NCI-H69 (cell line): ENCODE data around the gene ONECUT3.
A peak's percentile ranks its signal among the peaks of the same experiment; 100 is the strongest.
"Not testable (repeated sequence)": the region's sequence is repeated elsewhere in the genome, so short reads cannot be mapped to it uniquely, and the experiment has no call there.

Experiments used
- DNase-seq: peaks from one replicate; lab custom pipeline; 2025; lab: John Stamatoyannopoulos, UW

Gene ONECUT3

DNA sequence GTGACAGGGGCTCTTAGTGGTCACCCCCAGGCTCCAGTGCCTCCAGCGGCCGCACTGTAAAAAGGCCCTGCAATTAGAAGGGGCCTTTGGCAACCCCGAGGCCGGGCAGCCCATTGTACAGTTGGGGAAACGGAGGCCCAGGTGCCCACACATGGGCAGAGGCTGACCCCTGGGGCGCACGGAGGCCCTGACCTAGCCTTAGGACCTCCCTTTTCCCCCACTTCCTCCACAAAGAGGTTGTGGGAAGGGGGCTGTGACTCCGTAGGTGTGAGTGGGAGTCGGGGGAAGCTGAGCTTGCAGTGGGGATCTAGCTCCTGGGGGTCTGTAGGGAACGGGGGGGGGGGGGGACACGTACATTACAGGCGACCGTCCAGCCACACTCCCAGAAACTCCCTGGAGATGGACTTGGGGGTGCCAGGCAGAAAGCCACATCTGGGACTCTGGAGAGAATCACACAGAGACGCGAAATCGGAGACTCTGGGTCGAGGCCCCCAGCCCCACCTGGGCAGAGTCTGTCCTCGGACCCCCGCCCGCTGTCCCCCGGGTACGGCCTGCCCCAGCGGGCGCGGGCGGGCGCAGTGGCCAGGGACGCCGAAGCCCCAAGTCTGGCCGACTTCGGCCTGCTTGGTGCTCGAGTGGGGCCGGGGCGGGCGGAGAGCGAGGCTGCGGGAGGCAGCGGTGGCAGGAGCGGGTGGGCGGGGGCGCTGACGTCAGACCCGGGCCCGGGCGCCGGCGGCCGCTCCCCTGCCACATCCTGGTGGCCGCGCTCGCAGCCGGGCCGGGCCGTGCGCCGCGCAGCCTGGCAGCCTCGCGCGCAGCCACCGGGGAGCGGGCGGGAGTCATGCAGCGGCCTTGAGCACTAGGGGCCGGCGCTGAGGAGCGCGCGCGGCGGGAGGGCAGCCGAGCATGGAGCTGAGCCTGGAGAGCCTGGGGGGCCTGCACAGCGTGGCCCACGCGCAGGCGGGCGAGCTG lies at the start of gene ONECUT3:
ONECUT3 (plus strand) TSS at position 750 of the 972 bp plus-strand sequence; CDS start at position 907, 157 bp downstream.
- DNase-seq = peak; percentile 51

DNA sequence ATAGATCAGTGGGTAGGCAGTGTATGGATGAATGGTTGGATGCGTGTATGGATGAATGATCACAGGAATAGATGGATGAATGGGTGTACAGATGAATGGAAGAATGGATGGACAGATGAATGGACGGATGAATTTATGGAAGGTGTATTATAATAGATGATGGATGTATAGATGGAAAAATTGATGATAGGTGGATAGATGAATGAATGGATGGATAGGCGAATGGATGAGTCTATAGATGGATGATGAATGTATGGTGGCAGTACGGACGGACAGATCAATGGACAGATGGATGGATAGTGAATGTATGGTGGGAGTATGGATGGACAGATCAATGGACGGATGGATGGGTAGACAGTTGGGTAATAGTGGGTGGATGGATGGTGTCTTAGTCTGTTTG lies 49.0 kb upstream of the ONECUT3 start:
- DNase-seq = no peak

DNA sequence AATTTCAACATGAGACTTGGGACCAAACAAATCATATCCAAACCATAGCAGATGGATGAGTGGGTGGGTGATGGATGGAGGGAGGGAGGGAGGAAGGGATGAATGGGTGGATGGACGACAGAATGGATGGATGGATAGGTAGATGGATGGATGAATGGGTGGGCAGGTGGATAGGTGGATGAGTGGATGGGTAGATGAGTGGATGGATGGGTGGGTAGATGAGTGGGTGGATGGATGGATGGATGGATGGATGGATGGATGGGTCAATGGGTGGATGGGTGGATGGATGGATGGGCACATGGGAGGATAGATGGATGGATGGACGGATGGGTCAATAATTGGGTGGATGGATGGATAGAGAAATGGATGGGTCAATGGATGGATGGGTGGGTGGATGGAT lies 47.9 kb upstream of the ONECUT3 start:
- DNase-seq = no peak

DNA sequence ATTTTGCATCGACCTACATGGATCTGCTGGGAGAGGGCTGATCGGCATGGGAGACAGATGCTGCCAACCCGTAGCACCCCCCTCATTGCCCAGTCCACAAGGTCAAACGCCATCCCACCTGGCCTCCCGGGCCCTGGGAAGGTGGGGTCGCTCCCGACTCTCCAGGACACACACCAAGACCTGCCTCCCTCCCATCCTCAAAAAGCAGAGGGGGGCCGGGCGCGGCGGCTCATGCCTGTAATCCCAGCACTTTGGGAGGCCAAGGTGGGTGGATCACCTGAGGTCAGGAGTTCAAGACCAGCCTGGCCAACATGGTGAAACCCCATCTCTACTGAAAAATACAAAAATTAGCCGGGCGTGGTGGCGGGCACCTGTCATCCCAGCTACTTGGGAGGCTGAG lies 46.7 kb upstream of the ONECUT3 start:
- DNase-seq = not testable (repeated sequence)

DNA sequence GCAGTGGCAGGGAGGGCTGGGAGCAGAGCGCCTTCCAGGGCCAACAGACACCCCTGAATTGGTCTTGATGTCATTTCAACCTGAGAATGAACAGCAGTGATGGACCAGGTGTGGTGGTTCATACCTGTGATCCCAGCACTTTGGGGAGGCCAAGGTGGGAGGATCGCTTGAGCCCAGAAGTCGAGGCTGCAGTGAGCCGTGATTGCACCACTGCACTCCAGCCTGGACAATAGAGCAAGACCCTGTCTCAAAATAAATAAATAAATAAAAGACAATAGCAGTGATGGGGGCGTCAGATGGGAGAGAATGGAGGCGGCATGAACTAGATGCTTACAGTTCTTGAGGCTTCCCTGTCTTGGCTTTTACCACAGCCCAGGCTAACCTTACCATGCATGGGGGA lies 46.1 kb upstream of the ONECUT3 start:
- DNase-seq = no peak

DNA sequence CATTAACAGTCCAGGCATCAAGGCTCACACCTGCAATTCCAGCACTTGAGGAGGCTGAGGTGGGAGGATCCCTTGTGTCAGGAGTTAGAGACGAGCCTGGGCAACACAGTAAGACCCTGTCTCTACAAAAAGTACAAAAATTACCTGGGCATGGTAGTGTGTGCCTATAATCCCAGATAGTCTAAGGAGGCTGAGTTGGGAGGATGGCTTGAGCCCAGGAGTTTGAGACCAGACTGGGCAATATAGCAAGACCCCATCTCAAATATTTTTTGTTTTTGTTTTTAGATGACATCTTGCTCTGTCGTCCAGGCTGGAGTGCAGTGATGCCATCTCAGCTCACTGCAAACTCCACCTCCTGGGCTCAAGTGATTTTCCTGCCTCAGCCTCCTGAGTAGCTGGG lies 40.1 kb upstream of the ONECUT3 start:
- no peak for DNase-seq

DNA sequence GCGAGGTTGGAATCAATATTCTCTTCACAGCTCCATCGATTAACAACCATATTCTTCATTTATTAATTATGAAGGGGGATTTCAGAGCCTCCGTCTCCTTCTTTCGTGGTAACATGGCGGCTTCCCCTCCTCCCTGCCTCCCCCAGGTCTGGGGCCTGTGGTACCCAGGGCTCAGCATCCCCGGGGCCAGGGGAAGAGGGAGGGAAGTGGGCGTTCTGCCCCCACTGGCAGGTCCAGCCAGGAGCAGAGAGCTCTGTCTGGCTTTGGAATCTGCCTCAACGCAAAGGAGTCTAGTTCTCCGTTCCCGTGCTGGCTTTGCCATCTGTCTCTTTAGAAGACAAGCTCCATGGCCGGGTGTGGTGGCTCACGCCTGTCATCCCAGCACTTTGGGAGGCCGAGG lies 37.8 kb upstream of the ONECUT3 start:
- no peak for DNase-seq

DNA sequence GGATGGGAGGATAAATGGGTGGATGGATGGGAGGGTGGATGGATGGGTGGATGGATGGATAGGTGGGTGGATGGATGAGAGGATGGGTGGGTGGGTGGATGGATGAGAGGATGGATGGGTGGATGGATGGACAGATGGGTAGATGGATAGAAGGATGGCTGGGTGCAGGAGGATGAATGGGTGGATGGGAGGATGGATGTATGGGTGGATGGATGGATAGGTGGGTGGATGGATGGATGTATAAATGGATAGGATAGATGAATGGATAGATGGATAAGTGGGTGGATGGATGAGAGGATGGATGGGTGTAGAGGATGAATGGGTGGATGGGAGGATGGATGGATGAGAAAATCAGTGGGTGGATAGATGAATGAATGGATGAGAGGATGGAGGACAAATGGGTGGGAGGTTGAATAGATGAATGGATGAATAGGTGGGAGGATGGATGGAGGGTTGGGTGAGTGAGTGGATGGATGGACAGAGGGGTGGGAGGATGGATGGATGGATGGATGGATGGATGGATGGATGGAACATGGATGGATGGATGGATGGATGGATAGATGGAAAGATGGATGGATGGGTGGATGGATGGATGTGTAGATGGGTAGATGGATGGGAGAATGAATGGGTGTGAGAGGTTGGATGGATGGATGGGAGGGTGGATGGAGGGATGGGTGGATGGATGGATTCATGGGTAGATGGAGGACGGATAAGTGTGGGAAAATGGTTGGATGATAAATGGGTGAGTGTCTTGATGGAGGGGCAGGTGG lies 35.9 kb upstream of the ONECUT3 start:
- DNase-seq = no peak

DNA sequence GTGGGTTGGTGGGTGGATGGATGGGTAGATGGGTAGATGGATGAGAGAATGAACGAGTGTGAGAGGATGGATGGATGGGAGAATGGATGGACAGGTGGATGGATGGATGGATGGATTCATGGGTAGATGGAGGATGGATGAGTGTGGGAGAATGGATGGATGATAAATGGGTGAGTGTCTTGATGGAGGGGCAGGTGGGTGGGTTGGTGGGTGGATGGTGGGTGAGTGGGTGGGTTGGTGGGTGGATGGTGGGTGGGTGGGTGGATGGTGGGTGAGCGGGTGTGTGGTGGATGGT lies 35.4 kb upstream of the ONECUT3 start:
- DNase-seq = no peak

DNA sequence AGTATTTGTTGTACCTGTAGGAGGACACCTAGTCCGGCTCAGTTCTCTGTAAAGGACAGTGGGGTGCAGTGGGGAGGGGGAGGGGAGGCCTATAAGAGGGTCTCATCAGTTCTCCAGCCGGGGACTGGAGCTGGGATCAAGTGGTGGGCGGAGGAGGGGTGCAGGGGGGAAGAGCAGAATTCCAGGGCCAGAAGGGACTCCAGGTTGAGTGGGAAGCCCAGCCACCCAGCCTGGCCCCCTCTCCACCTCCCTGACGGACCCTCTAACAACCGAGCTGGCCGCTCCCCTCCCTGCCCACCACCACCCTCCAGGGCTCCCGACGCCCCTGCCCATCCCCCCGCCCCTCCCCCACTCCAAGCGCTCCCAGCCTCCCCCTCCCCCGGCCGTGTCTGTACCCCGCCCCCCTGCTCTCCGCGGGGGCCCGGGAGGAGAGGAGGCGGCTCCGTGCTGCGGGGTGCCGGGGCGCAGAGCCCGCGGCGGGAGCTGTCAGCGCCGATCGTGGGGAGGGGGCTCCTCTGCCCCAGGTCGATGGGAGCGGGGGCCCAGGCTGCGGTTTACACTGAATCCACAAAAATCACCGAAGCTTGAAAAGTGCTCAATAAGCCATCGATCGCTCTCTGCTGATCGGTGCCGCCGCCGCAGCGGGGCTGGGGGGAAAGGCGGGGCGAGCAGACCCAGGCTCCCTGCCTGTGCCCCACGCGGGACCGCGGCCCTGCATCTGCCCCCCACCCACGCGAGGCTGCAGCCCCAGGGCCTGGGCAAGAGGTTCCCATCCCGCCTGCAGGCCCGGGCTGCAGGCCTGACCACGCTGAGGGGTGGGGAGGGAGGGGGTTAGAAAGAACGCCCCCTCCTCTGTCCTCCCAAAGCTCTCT lies 34.6 kb upstream of the ONECUT3 start:
- DNase-seq = no peak

DNA sequence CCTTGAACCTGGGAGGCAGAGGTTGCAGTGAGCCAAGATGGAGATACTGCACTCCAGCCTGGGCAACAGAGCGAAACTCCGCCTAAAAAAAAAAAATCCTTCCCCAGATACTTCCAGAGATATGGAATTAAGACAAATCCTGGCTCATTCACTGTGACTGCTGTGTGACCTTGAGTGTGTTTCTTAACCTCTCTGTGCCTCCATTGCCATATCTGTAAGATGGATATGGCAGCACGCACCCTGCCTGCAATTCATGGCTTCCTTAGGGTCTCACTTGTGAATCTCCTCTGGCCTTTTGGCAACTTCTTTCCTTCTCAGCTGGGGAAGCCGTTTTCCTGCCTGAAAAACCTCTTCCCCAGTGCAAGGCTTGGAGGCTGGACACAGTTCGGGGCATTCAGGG lies 33.8 kb upstream of the ONECUT3 start:
- DNase-seq = no peak

DNA sequence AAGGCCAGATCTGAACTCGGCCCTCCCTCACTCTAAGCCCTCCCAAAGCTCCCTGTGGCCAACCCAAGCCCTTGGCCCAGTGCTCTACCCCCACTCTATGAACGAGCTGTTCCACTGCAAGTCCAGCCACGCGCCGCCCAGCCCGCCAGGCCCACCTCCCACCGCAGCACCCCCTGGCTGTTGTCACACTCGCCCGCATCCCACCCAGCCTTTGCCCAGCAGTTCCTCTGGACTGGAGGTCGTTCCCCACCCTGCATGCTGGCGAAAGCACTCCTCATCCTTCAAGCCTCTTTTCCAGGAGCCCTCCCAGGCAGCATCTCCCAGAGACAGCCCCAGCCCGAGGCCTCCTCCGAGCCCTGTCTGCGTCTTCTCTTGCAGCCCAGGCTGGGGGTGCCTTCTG lies 33.1 kb upstream of the ONECUT3 start:
- DNase-seq = no peak

DNA sequence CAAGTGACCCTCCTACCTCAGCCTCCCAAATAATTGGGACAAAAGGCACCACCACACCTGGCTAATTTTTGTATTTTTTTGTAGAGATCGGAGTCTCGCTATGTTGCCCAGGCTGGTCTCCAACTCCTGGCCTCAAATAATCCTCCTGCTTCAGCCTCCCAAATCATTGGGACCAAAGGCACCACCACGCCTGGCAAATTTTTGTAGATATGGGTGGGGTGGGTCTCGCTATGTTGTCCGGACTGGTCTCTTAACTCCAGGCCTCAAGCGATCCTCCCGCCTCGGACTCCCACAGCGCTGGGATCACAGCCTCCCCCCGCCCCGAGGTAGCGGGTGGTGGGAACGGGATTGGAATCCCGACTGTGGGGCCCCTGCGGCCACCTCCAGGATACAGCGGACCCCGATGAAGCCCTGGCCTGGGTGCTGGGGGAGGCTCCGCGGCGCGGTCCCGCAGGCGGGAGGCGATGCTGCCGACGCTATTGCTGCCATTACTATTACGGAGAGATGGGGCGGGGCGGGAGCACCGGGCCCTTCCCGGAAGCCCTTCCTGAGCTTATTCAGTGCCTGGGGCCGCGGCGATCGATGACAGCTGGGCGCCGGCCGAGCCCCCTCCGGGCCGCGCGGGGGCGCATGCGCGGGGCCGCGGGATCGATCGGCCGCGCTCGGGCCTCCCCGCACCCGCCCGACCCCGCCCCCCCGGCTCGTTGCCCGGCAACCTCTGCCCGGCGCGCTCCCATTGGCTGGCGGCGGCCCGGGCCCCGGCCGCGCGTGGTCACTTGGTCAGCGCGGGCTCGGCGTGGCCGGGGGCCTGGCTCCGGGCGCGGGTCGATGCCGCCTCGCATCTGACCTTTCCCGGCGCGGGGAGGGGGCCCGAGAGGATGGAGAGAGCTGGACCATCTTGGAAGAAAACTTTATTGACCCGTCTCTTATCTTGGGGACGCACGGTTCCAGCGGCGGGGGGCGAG lies 27.9 kb upstream of the ONECUT3 start:
- peak; percentile 86 for DNase-seq

DNA sequence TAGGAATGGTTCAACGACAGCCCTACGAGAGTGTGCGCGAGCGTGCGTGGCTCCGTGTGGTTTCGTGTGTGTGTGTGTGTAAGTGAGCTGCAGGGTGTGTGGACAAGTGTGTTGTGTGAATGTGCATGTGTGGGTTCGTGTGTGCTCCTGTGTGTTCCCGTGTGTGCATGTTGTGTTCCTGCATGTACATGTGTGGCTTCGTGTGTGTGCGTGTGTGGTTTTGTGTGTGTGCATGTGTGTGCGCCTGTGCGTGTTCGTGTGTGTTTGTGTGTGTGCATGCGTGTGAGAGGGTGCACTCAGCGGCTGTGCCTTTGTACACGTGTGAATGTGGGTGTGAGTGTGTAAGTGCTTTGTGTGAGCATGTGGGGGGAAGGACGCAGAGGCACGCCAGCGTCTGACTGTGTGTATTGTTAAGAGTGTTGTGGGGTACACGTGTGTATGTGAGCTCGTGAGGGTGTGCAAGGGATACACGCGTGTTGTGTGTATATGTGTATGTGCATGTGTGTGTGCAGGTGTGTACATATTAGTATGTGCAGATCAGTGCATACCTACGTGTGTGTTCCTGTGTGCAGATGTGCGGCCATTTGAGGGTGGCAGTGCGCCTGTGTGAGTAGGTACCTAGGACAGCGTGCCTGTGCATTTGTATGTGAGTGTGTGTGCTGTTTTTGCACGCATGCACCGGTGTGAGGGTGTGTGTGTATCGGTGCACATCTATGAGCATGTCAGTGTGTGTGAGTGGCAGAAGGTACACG lies 24.3 kb upstream of the ONECUT3 start:
- DNase-seq = no peak

DNA sequence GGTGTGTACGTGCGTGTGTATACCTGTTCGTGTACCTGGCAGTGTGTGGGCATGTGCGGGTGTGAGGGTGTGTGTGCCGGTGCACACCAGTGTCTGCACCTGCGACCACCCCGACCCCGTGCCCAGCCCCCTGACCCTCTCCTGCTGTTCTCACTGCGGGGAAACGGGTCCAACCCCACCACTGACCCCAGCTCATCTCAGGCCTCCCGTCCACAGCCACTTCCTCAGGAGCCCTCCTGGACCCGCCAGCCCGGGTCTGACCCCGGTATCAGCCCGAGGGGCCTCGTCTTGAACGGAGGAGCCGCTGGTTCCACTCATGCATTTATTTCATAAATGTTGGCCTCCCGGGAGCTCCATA lies 23.8 kb upstream of the ONECUT3 start:
- DNase-seq = no peak

DNA sequence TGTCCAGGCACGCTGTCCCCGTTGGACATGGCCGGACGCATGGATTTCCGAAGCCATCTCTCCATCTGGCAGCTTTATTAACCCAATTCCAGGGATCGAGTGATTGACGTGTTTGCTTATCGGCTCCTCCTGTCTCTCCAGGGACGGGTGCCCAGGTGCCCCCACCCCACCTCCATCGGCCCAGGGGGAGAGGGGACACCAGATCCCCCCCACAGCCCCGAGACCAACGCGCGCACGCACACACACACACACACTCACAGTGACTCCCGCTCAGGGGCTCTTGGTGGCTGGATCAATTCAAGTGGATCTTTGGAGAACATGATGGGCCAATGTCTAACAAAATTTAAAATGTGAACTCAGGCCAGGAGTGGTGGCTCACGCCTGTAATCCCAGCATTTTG lies 23.1 kb upstream of the ONECUT3 start:
- DNase-seq = no peak

DNA sequence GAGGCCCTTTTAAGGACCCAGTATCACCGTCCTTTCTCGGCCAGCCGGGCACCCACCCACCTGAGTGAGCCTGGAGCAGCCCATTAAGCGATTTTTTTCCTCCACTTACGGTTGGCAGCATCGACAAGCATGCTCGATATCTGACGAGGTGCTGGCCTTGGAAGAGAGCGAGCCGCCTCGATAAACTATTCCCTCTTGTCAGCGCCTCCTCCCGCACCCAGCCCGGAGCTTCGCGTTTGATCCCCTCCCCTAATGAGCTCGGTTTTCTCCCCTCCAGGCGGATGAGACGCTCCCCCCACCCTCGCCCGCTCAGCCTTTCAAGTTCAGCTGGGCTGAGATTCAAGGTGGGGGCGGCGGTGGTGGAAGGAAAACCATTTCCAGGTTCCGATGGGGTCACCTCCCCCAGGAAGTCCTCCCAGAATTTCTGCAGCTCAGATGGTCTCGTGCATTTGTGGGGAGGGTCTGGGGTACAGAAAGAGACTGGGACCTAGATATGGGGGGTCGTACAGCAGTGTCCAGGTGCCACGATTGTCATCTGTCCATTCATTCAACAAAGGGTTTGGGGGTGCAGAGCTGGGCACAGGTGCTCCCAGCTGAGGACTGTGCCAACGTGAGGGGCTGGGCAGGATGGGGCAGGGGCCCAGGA lies 18.9 kb upstream of the ONECUT3 start:
- no peak for DNase-seq

DNA sequence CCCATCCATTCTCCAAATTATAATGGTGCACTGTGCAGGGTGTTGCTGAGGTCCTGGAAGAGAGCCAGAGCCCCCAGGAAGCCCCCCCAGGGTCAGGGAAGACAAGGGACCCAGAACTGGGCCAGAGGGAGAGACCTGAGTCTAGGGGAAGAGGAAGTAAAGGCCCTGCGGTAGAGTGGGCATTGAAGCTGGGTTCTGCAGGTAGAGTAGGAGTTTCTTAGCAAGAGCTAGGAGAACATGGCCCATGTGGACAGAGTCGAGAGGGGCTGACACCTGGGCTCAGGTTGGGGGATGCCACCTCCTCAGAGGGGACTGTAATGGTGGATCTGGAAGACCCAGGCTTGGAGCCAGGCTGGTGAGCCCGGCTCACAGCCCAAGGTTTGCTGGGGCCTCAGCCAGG lies 17.0 kb upstream of the ONECUT3 start:
- no peak for DNase-seq

DNA sequence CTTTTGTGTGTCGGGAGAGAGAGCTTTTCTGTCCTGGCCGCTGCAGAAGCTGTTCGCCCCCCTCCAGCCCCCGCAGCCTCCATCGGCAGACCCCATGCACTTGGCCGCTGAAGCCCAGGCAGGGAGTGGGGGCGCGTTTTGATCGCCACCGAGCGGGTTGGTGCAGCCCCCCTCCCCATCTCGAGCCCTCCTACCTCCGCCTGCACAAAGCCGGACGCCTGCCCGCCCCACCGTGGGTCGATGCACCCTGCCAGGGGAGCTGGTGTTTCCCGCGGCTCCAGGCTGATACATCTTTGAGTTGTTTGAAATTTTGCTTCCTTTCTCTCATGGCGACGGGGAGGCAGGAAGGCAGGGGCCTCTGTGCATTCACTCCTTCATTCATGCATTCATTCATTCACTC lies 16.4 kb upstream of the ONECUT3 start:
- no peak for DNase-seq
